SK-N-SH treated with all-trans-retinoic acid at 6 μM for 48 hours (cell line): Measurements from ENCODE around the gene MAPKAPK5.

Source experiments
- RARB ChIP-seq: fragments of 250-450 bp; sonication (Bioruptor Pico); IDR thresholded peaks from 2 replicates; pipeline ENCODE4 v1.8.0; 2021; ENCODE audit warnings: mild to moderate bottlenecking, moderate library complexity
- SNAI2 ChIP-seq: fragments of 250-450 bp; sonication (Bioruptor Pico); IDR thresholded peaks from 2 replicates; pipeline ENCODE4 v1.5.0; 2020; ENCODE audit warnings: mild to moderate bottlenecking, moderate library complexity

DNA sequence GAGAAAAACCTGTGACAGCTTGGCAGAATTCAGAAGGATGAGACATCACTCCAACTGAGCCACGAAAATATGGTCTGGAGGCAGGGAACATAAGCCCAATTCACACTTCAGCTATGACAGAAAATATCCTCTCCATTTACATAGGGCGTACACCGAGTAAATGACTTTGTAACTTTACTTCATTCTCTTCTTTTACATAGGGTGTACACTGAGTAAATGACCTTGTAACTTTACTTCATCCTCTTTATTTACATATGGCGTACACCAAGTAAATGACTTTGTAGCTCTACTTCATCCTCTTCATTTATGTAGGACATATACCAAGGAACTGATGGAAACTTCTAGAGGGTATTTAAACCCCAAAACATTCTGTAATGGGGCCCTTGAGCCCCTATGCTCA, 14.1 kb upstream of the MAPKAPK5 start:
- TF ChIP-seq SNAI2 (CRISPR knock-in tag) (no peak), RARB (no peak)
